GM12878 (cell line): ENCODE results near the gene NR2C2AP. TPM values are rescaled to one million over a fixed set of nuclear protein-coding genes. Genes with fewer than 3 reads are reported as not detected.

Experiments used
- ATAC-seq: fragments of 200-7000 bp; cut with Tn5 transposase; 3 replicates; pipeline ENCODE4 v1.9.1; 2020; ENCODE audit warnings: mild to moderate bottlenecking, moderate library complexity
- BruUV-seq: library from RNA; stranded (reverse); fragments of 400-500 nt; replicated peaks from 2 replicates; lab custom pipeline; 2021; lab: Mats Ljungman, UMichigan
- CTCF ChIA-PET: fragments of 300-600 bp; sonication (Branson Sonifier 250); formaldehyde crosslinking; extraction: SDS; loops from one replicate; lab custom pipeline; 2021; ENCODE audit warnings: inconsistent platforms; lab: Yijun Ruan, JAX
- POLR2A ChIA-PET: fragments of 350-600 bp; formaldehyde crosslinking; extraction: SDS; loops from one replicate; lab custom pipeline; 2021; ENCODE audit warnings: inconsistent platforms; lab: Charles Lee
- RAD21 ChIA-PET: fragments of 300-600 bp; sonication (Branson Sonifier 250); formaldehyde crosslinking; loops from one replicate; lab custom pipeline; 2023; ENCODE audit warnings: antibody characterized with exemption; ENCODE audit not compliant: unreplicated experiment; lab: Charles Lee
- SMC1A ChIA-PET: fragments of 300-600 bp; sonication (Branson Sonifier 250); formaldehyde crosslinking; loops from one replicate; lab custom pipeline; 2023; ENCODE audit not compliant: unreplicated experiment, uncharacterized antibody; lab: Charles Lee
- DNase-seq: peaks from one replicate; pipeline ENCODE4 v3.0.0-alpha.2; 2011; ENCODE audit warnings: low read depth, low spot score
- FAIRE-seq: peaks from 3 replicates; lab custom pipeline; 2011; peaks lifted over from hg19 to GRCh38; lab: Jason Lieb, UNC
- H2AFZ ChIP-seq: 2 replicates; pipeline ENCODE4 v1.6.0; 2011; ENCODE audit warnings: low read depth, low read length, control low read depth; ENCODE audit not compliant: control insufficient read depth
- H3K27ac ChIP-seq: 2 replicates; pipeline ENCODE4 v1.5.1; 2011; ENCODE audit warnings: control low read depth; ENCODE audit not compliant: control insufficient read depth, insufficient read depth
- H3K27me3 ChIP-seq, 2 experiments: replicated peaks in 1 of 2; 2 replicates each; pipeline versions ENCODE4 v1.6.0 to v1.6.1; 2011; ENCODE audit warnings: low read length in 1 of 2; ENCODE audit not compliant: control insufficient read depth in 2 of 2, insufficient read depth in 2 of 2
- H3K36me3 ChIP-seq, 2 experiments: 2 replicates each; pipeline ENCODE4 v1.5.1; 2011; ENCODE audit warnings: low read length in 1 of 2; ENCODE audit not compliant: control insufficient read depth in 2 of 2, insufficient read depth in 2 of 2
- H3K4me1 ChIP-seq: 2 replicates; pipeline ENCODE4 v1.6.1; 2011; ENCODE audit warnings: mild to moderate bottlenecking, low read length, moderate library complexity, mixed read lengths; ENCODE audit not compliant: control insufficient read depth, insufficient read depth
- H3K4me2 ChIP-seq: 2 replicates; pipeline ENCODE4 v1.6.0; 2011; ENCODE audit warnings: control low read depth; ENCODE audit not compliant: control insufficient read depth, insufficient read depth
- H3K4me3 ChIP-seq: fragments of 200-600 bp; sonication (generic); 2 replicates; pipeline ENCODE4 v1.5.1; 2016
- H3K79me2 ChIP-seq: 2 replicates; pipeline ENCODE4 v1.6.0; 2011; ENCODE audit warnings: low read length; ENCODE audit not compliant: control insufficient read depth, insufficient read depth
- H3K9ac ChIP-seq: 2 replicates; pipeline ENCODE4 v1.8.0; 2011; ENCODE audit warnings: low read length, control low read depth, mixed read lengths; ENCODE audit not compliant: control insufficient read depth, insufficient read depth
- H3K9me3 ChIP-seq: replicated peaks from 3 replicates; pipeline ENCODE4 v1.5.1; 2011; ENCODE audit warnings: mild to moderate bottlenecking, low read length; ENCODE audit not compliant: control insufficient read depth, insufficient read depth
- H4K20me1 ChIP-seq: 2 replicates; pipeline ENCODE4 v1.6.0; 2011; ENCODE audit not compliant: control insufficient read depth, insufficient read depth
- BHLHE40 ChIP-seq, 2 experiments: fragments of 450-650 bp in 1 of 2; IDR thresholded peaks; 2 replicates each; pipeline ENCODE4 v1.6.1; 2011 to 2017; ENCODE audit warnings: low read depth in 2 of 2, borderline replicate concordance in 1 of 2, improper control_type of control experiment in 1 of 2, low read length in 1 of 2, mild to moderate bottlenecking in 1 of 2
- CBFB ChIP-seq: IDR thresholded peaks from 2 replicates; pipeline ENCODE4 v1.6.1; 2016; ENCODE audit warnings: antibody characterized with exemption, low read depth
- CHD2 ChIP-seq: IDR thresholded peaks from 2 replicates; pipeline ENCODE4 v1.6.1; 2011; ENCODE audit warnings: low read depth, low read length, improper control_type of control experiment, borderline replicate concordance
- POLR2A ChIP-seq: IDR thresholded peaks from 2 replicates; pipeline ENCODE4 v1.6.1; 2011; ENCODE audit warnings: low read depth, mild to moderate bottlenecking, low read length
- POLR2AphosphoS5 ChIP-seq: IDR thresholded peaks from 2 replicates; pipeline ENCODE4 v1.6.1; 2011; ENCODE audit warnings: mild to moderate bottlenecking, low read length, inconsistent platforms
- RAD21 ChIP-seq: IDR thresholded peaks from 2 replicates; pipeline ENCODE4 v1.6.1; 2011; ENCODE audit warnings: mild to moderate bottlenecking, low read depth, low read length, moderate library complexity; ENCODE audit not compliant: insufficient read depth
- SMARCA5 ChIP-seq: fragments of 450-650 bp; IDR thresholded peaks from 2 replicates; pipeline ENCODE4 v1.6.1; 2017; ENCODE audit warnings: mild to moderate bottlenecking
- WGBS: methylation state at CpG from one replicate; pipeline ENCODE4 v1.1.6; 2016; ENCODE audit warnings: low lambda C conversion rate; ENCODE audit not compliant: insufficient replicate concordance, insufficient coverage; ENCODE audit errors: missing lambda C conversion rate; 5-methylcytosine and 5-hydroxymethylcytosine counted together
- in situ Hi-C: fragments of 300-500 bp; cut with MboI; formaldehyde crosslinking; loops from 9 replicates; pipeline ENCODE4 v1.14.3; 2018; ENCODE audit warnings: mixed read lengths
- intact Hi-C: fragments of 100-400 bp; cut with micrococcal nuclease; formaldehyde crosslinking; loops from one replicate; pipeline ENCODE4 v1.14.2; 2022; ENCODE audit not compliant: unreplicated experiment
- polyA plus RNA-seq, 11 experiments: library from polyadenylated mRNA; depleted of rRNA in 4 of 11; unstranded in 6 of 11; stranded (reverse) in 5 of 11; fragments of >200 nt; fragmentation: Nextera tagmentation in 4 of 11; fragmentation: Illumina TruSeq in 1 of 11; extraction: Ambion mirVana in 4 of 11; extraction: Trizol in 1 of 11; gene quantifications; 1 replicate in 1 of 11; 2 replicates in 10 of 11; pipeline versions ENCODE4 v1.2.1 to v1.2.3, GENCODE V29; 2011 to 2016; ENCODE audit warnings: inconsistent platforms in 2 of 11, missing spikeins in 2 of 11, low read depth in 1 of 11
- total RNA-seq, 4 experiments: library from RNA; depleted of rRNA in 3 of 4; stranded (reverse); fragments of >200 nt in 3 of 4; fragmentation: Illumina TruSeq in 1 of 4; extraction: Trizol in 1 of 4; gene quantifications; 2 replicates each; pipeline versions ENCODE4 v1.2.1 to v1.2.3, GENCODE V29; 2013 to 2021
- TF ChIP-seq, protein P1 (sequence below): fragments of 450-650 bp; IDR thresholded peaks from 2 replicates; pipeline ENCODE4 v1.6.1; 2017; ENCODE audit warnings: mild to moderate bottlenecking
- TF ChIP-seq, protein P2 (sequence below): fragments of 450-650 bp; IDR thresholded peaks from 2 replicates; pipeline ENCODE4 v1.6.1; 2017; ENCODE audit warnings: mild to moderate bottlenecking, moderate library complexity
- TF ChIP-seq, protein P3 (sequence below): fragments of 450-650 bp; conservative IDR thresholded peaks from 2 replicates; pipeline ENCODE4 v1.6.1; 2017; ENCODE audit warnings: mild to moderate bottlenecking, moderate library complexity
- TF ChIP-seq, protein P4 (sequence below), 3 experiments: IDR thresholded peaks in 2 of 3; conservative IDR thresholded peaks in 1 of 3; 2 replicates each; pipeline ENCODE4 v1.5.1; 2011; ENCODE audit warnings: low read depth in 3 of 3, low read length in 3 of 3, mild to moderate bottlenecking in 3 of 3, control low read depth in 2 of 3, moderate library complexity in 2 of 3, inconsistent platforms in 1 of 3, mixed read lengths in 1 of 3; ENCODE audit not compliant: control insufficient read depth in 2 of 3, insufficient read depth in 1 of 3; ENCODE audit errors: extremely low read depth in 1 of 3

Gene NR2C2AP
- total and polyA plus RNA-seq, 10 of the 15 experiments (the other 5 are each of a cell fraction or from before 2014, with no cell fraction given), result 21.5 to 44.8 (median 28.1) TPM

DNA sequence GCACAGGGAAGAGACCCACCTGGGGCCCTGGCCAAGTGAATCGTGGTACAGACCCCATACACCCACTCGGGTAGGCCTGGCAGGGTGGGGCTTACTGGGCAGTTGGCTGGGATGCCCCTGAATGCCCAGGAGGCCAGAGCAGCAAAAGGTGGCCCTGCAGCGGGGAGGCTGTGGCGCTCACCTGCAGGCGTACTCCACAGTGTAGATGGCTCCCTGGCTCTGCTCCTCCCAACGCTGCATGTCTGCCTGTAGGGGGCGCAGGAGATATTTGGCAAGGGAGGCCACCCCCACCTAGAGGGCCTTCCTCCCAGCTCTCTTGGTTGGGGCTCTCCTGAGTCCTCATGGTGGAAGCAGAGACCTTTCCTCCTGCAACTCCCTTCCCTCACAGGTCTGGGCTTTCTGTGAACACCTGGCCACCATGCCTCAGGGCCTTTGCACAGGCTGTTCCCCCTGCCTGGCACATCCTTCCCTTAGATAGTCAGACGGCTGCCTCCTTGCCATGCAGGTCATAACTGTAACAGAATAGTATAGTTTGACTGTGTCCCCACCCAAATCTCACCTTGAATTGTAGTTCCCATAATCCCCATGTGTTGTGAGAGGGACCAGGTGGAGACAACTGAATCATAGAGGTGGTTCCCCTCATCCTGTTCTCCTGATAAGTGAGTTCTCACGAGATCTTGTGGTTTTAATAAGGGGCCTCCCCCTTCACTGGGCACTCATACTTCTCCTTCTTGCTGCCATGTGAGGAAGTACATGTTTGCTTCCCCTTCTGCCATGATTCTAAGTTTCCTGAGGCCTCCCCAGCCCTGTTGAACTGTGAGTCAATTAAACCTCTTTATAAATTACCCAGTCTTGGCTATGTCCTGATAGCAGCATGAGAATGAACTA, 17.1 kb downstream of the NR2C2AP start:
- in situ Hi-C loops, result no loop called here
- ChIA-PET RAD21 (interaction anchor here (1.0 kb wide), 1 partner anchor 11 kb away, joined by 4 read pairs; no protein-coding TSS in a partner anchor), POLR2A (no interaction called here), CTCF (interaction anchor here (0.6 to 1.0 kb wide), 3 partner anchors 30 to 176 kb away, joined by 3 read pairs; no protein-coding TSS in a partner anchor), SMC1A (no interaction called here)
- Histone ChIP-seq H3K27ac (no peak overlapping the region), H3K79me2 (peaks cover 11% of the 10 kb centered on the region), H2AFZ (no peak overlapping the region), H3K4me2 (no peak overlapping the region), H3K27me3 (no peaks in the 10 kb centered on the region), H3K9ac (no peak overlapping the region), H3K36me3 (peaks cover 2 to 3% of the 10 kb centered on the region in 2 experiments; a peak in 2 of 4 replicates), H4K20me1 (no peaks in the 10 kb centered on the region), H3K4me3 (no peak overlapping the region), H3K9me3 (peaks cover 2% of the 10 kb centered on the region; the same call in 1 of the 3 replicates), H3K4me1 (peaks cover 6% of the 10 kb centered on the region; the same call in 1 of the 2 replicates)
- BruUV-seq, result no TSS peak
- FAIRE-seq (no peak), ATAC-seq (peak; percentile 95), DNase-seq (no peak)
- intact Hi-C loops, result no loop called here
- WGBS, result 64% methylated on average over 9 of the region's 9 CpGs
- TF ChIP-seq, protein P1, sequence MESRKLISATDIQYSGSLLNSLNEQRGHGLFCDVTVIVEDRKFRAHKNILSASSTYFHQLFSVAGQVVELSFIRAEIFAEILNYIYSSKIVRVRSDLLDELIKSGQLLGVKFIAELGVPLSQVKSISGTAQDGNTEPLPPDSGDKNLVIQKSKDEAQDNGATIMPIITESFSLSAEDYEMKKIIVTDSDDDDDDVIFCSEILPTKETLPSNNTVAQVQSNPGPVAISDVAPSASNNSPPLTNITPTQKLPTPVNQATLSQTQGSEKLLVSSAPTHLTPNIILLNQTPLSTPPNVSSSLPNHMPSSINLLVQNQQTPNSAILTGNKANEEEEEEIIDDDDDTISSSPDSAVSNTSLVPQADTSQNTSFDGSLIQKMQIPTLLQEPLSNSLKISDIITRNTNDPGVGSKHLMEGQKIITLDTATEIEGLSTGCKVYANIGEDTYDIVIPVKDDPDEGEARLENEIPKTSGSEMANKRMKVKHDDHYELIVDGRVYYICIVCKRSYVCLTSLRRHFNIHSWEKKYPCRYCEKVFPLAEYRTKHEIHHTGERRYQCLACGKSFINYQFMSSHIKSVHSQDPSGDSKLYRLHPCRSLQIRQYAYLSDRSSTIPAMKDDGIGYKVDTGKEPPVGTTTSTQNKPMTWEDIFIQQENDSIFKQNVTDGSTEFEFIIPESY, result 0 out of 2 replicates have a peak, but pooled peaks have one; percentile 32
- TF ChIP-seq CHD2, result no peak
- no peak for TF ChIP-seq BHLHE40 (IDR thresholded peaks at IDR 0.05; ENCODE audit: borderline replicate concordance in 1 of 2, low read depth in 2 of 2, low read length in 1 of 2)
- TF ChIP-seq, protein P2, sequence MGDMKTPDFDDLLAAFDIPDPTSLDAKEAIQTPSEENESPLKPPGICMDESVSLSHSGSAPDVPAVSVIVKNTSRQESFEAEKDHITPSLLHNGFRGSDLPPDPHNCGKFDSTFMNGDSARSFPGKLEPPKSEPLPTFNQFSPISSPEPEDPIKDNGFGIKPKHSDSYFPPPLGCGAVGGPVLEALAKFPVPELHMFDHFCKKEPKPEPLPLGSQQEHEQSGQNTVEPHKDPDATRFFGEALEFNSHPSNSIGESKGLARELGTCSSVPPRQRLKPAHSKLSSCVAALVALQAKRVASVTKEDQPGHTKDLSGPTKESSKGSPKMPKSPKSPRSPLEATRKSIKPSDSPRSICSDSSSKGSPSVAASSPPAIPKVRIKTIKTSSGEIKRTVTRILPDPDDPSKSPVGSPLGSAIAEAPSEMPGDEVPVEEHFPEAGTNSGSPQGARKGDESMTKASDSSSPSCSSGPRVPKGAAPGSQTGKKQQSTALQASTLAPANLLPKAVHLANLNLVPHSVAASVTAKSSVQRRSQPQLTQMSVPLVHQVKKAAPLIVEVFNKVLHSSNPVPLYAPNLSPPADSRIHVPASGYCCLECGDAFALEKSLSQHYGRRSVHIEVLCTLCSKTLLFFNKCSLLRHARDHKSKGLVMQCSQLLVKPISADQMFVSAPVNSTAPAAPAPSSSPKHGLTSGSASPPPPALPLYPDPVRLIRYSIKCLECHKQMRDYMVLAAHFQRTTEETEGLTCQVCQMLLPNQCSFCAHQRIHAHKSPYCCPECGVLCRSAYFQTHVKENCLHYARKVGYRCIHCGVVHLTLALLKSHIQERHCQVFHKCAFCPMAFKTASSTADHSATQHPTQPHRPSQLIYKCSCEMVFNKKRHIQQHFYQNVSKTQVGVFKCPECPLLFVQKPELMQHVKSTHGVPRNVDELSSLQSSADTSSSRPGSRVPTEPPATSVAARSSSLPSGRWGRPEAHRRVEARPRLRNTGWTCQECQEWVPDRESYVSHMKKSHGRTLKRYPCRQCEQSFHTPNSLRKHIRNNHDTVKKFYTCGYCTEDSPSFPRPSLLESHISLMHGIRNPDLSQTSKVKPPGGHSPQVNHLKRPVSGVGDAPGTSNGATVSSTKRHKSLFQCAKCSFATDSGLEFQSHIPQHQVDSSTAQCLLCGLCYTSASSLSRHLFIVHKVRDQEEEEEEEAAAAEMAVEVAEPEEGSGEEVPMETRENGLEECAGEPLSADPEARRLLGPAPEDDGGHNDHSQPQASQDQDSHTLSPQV, result no peak
- TF ChIP-seq, protein P3, sequence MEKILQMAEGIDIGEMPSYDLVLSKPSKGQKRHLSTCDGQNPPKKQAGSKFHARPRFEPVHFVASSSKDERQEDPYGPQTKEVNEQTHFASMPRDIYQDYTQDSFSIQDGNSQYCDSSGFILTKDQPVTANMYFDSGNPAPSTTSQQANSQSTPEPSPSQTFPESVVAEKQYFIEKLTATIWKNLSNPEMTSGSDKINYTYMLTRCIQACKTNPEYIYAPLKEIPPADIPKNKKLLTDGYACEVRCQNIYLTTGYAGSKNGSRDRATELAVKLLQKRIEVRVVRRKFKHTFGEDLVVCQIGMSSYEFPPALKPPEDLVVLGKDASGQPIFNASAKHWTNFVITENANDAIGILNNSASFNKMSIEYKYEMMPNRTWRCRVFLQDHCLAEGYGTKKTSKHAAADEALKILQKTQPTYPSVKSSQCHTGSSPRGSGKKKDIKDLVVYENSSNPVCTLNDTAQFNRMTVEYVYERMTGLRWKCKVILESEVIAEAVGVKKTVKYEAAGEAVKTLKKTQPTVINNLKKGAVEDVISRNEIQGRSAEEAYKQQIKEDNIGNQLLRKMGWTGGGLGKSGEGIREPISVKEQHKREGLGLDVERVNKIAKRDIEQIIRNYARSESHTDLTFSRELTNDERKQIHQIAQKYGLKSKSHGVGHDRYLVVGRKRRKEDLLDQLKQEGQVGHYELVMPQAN, result no peak
- TF ChIP-seq RAD21, result peak; percentile 59
- no peak for TF ChIP-seq SMARCA5
- TF ChIP-seq POLR2A, result no peak
- TF ChIP-seq CBFB, result no peak
- TF ChIP-seq POLR2AphosphoS5, result no peak
- TF ChIP-seq, protein P4, sequence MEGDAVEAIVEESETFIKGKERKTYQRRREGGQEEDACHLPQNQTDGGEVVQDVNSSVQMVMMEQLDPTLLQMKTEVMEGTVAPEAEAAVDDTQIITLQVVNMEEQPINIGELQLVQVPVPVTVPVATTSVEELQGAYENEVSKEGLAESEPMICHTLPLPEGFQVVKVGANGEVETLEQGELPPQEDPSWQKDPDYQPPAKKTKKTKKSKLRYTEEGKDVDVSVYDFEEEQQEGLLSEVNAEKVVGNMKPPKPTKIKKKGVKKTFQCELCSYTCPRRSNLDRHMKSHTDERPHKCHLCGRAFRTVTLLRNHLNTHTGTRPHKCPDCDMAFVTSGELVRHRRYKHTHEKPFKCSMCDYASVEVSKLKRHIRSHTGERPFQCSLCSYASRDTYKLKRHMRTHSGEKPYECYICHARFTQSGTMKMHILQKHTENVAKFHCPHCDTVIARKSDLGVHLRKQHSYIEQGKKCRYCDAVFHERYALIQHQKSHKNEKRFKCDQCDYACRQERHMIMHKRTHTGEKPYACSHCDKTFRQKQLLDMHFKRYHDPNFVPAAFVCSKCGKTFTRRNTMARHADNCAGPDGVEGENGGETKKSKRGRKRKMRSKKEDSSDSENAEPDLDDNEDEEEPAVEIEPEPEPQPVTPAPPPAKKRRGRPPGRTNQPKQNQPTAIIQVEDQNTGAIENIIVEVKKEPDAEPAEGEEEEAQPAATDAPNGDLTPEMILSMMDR (IDR thresholded peaks at IDR 0.05 in 2 of 3, conservative IDR thresholded peaks at IDR 0.05 in 1 of 3; ENCODE audit: control insufficient read depth in 2 of 3, extremely low read depth in 1 of 3, insufficient read depth in 1 of 3, low read depth in 3 of 3, low read length in 3 of 3), result peak; percentile 36 to 70 (median 59)
